Neutrophil (primary cell): Measurements from ENCODE around the gene POLR2B.
A peak's percentile ranks its signal among the peaks of the same experiment; 100 is the strongest.
"Not testable (repeated sequence)": the region's sequence is repeated elsewhere in the genome, so short reads cannot be mapped to it uniquely, and the experiment has no call there.

Source experiments
- H3K27ac ChIP-seq: fragments of 200-600 bp; sonication (generic); 2 replicates; pipeline ENCODE4 v1.5.1; 2016; ENCODE audit warnings: mild to moderate bottlenecking, moderate library complexity
- H3K27me3 ChIP-seq: fragments of 200-600 bp; sonication (generic); 2 replicates; pipeline ENCODE4 v1.6.0; 2016; ENCODE audit warnings: mild to moderate bottlenecking
- H3K36me3 ChIP-seq: fragments of 200-600 bp; sonication (generic); 2 replicates; pipeline ENCODE4 v1.5.1; 2017
- H3K4me1 ChIP-seq, 2 experiments: fragments of 200-600 bp in 1 of 2; sonication (generic) in 1 of 2; 1 replicate in 1 of 2; 2 replicates in 1 of 2; pipeline versions ENCODE4 v1.5.1 to v1.6.1; 2013 to 2016; ENCODE audit warnings: low read depth in 1 of 2, low read length in 1 of 2, mild to moderate bottlenecking in 1 of 2, moderate library complexity in 1 of 2; ENCODE audit not compliant: control insufficient read depth in 1 of 2, insufficient read depth in 1 of 2
- H3K4me3 ChIP-seq, 2 experiments: fragments of 200-600 bp in 1 of 2; sonication (generic) in 1 of 2; 1 replicate in 1 of 2; 2 replicates in 1 of 2; pipeline ENCODE4 v1.5.1; 2013 to 2016; ENCODE audit warnings: low read depth in 1 of 2, low read length in 1 of 2, mild to moderate bottlenecking in 1 of 2, moderate library complexity in 1 of 2
- H3K9me3 ChIP-seq: fragments of 200-600 bp; sonication (generic); 2 replicates; pipeline ENCODE4 v1.5.1; 2016
- CTCF ChIP-seq: fragments of 200-600 bp; sonication (generic); IDR thresholded peaks from 2 replicates; pipeline ENCODE4 v1.5.1; 2016; ENCODE audit warnings: antibody characterized with exemption

The POLR2B gene

GRCh38 chr4:56978750-56979303, at the start of gene POLR2B:
TSS of gene POLR2B (plus strand) at chr4:56978896. CDS start at chr4:56978986, 90 bp downstream.
- Histone ChIP-seq H3K4me1 (peaks cover 30 to 36% of the 10 kb centered on the region in 2 experiments), H3K27ac (peak within 1 kb of the TSS; percentile 91), H3K36me3 (no peaks in the 10 kb centered on the region), H3K9me3 (no peaks in the 10 kb centered on the region), H3K27me3 (no peaks in the 10 kb centered on the region), H3K4me3 (peak within 1 kb of the TSS; percentile 92 to 99)
- no peak for TF ChIP-seq CTCF

DNA sequence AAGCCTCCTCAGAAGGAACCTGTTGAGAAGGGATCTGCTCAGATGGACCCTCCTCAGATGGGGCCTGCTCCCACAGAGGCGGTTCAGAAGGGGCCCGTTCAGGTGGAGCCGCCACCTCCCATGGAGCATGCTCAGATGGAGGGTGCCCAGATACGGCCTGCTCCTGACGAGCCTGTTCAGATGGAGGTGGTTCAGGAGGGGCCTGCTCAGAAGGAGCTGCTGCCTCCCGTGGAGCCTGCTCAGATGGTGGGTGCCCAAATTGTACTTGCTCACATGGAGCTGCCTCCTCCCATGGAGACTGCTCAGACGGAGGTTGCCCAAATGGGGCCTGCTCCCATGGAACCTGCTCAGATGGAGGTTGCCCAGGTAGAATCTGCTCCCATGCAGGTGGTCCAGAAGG, 48.1 kb upstream of the POLR2B start:
- Histone ChIP-seq H3K4me1 (no peaks in the 10 kb centered on the region), H3K36me3 (peaks cover 38% of the 10 kb centered on the region), H3K27ac (no peak overlapping the region), H3K27me3 (no peaks in the 10 kb centered on the region), H3K4me3 (no peak overlapping the region), H3K9me3 (no peaks in the 10 kb centered on the region)
- no peak for TF ChIP-seq CTCF

- Histone ChIP-seq H3K27me3 (no peaks in the 10 kb centered on the region), H3K4me3 (no peak overlapping the region), H3K36me3 (peaks cover 32% of the 10 kb centered on the region), H3K27ac (no peak overlapping the region), H3K4me1 (no peaks in the 10 kb centered on the region), H3K9me3 (no peaks in the 10 kb centered on the region)
- no peak for TF ChIP-seq CTCF
Observed at GRCh38 chr4:56931924-56932323, 46.8 kb upstream of the POLR2B start.

GRCh38 chr4:56937262-56937661, 41.4 kb upstream of the POLR2B start:
- no peaks in the 10 kb centered on the region for H3K27me3 ChIP-seq
- H3K4me1 ChIP-seq, result no peaks in the 10 kb centered on the region
- no peak for TF ChIP-seq CTCF
- H3K36me3 ChIP-seq, result peaks cover 19% of the 10 kb centered on the region
- no peak overlapping the region for H3K4me3 ChIP-seq
- H3K9me3 ChIP-seq, result no peaks in the 10 kb centered on the region
- H3K27ac ChIP-seq, result no peak overlapping the region

DNA sequence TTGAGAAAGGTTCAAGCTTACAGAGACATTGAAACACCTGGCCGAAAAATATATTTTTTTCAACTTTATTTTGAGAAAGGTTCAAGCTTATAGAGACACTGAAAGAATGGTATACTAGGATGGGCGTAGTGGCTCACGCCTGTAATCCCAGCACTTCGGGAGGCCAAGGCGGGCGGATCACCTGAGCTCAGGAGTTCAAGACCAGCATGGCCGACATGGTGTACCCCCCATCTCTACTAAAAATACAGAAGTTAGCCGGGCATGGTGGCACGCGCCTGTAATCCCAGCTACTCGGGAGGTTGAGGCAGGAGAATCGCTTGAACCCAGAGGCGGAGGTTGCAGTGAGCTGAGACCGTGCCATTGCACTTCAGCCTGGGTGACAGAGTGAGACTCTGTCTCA, 38.9 kb upstream of the POLR2B start:
- not testable (repeated sequence) for H3K4me3 ChIP-seq, H3K27me3 ChIP-seq, H3K4me1 ChIP-seq, H3K9me3 ChIP-seq, H3K27ac ChIP-seq
- H3K36me3 ChIP-seq, result peaks cover 19% of the 10 kb centered on the region

GRCh38 chr4:56940403-56940802, 38.3 kb upstream of the POLR2B start:
- Histone ChIP-seq H3K36me3 (peaks cover 19% of the 10 kb centered on the region), H3K27me3 (no peaks in the 10 kb centered on the region), H3K4me3 (no peak overlapping the region), H3K4me1 (no peaks in the 10 kb centered on the region), H3K27ac (no peak overlapping the region), H3K9me3 (no peaks in the 10 kb centered on the region)
- TF ChIP-seq CTCF, result no peak
